NCI-H748 (cell line): ENCODE results near the gene LIMA1.
"Not testable (repeated sequence)": the region's sequence is repeated elsewhere in the genome, so short reads cannot be mapped to it uniquely, and the experiment has no call there.

Source experiments
- DNase-seq: peaks from one replicate; lab custom pipeline; 2025; ENCODE audit not compliant: unreplicated experiment; lab: John Stamatoyannopoulos, UW

Gene LIMA1

GRCh38 chr12:50188241-50188781 lies 95.0 kb downstream of the LIMA1 start:
- DNase-seq = no peak

- DNase-seq = no peak
These were observed 96.0 kb downstream of the LIMA1 start for GRCh38 chr12:50187084-50187900.

- DNase-seq = no peak
These were observed 96.6 kb downstream of the LIMA1 start for GRCh38 chr12:50186681-50187080.

GRCh38 chr12:50185970-50186663 lies 97.2 kb downstream of the LIMA1 start:
- no peak for DNase-seq

- DNase-seq = no peak
These were observed 97.9 kb downstream of the LIMA1 start for GRCh38 chr12:50185301-50185895.

- DNase-seq = no peak
These were observed 99.1 kb downstream of the LIMA1 start for GRCh38 chr12:50184261-50184660.

- no peak for DNase-seq
These were observed 100.9 kb downstream of the LIMA1 start for GRCh38 chr12:50182461-50182860.

GRCh38 chr12:50181691-50182090 lies 101.6 kb downstream of the LIMA1 start:
- DNase-seq = no peak

- DNase-seq = no peak
These were observed 107.6 kb downstream of the LIMA1 start for GRCh38 chr12:50175716-50176026.

GRCh38 chr12:50174971-50175715 lies 108.2 kb downstream of the LIMA1 start:
- peak; percentile 73 for DNase-seq

- peak; percentile 99 for DNase-seq
These were observed 116.1 kb downstream of the LIMA1 start, which contains the start of gene CERS5 for GRCh38 chr12:50167049-50167828. CERS5 (minus strand) TSS chr12:50167369; CDS start chr12:50167297, 72 bp downstream.

- no peak for DNase-seq
These were observed 116.6 kb downstream of the LIMA1 start for GRCh38 chr12:50166799-50167048.

- no peak for DNase-seq
These were observed 118.4 kb downstream of the LIMA1 start for GRCh38 chr12:50164963-50165362.

GRCh38 chr12:50162230-50162629 lies 121.1 kb downstream of the LIMA1 start:
- DNase-seq = no peak

- DNase-seq = no peak
These were observed 122.7 kb downstream of the LIMA1 start for GRCh38 chr12:50160643-50161042.

- DNase-seq = no peak
These were observed 126.1 kb downstream of the LIMA1 start for GRCh38 chr12:50157259-50157658.

- no peak for DNase-seq
These were observed 126.7 kb downstream of the LIMA1 start for GRCh38 chr12:50156641-50157040.

- not testable (repeated sequence) for DNase-seq
These were observed 128.4 kb downstream of the LIMA1 start for GRCh38 chr12:50154947-50155346.

- no peak for DNase-seq
These were observed 132.2 kb downstream of the LIMA1 start for GRCh38 chr12:50151047-50151687.

GRCh38 chr12:50149311-50149710 lies 134.0 kb downstream of the LIMA1 start:
- no peak for DNase-seq
